Measurements from ENCODE around the gene TUBAL3.

DNA sequence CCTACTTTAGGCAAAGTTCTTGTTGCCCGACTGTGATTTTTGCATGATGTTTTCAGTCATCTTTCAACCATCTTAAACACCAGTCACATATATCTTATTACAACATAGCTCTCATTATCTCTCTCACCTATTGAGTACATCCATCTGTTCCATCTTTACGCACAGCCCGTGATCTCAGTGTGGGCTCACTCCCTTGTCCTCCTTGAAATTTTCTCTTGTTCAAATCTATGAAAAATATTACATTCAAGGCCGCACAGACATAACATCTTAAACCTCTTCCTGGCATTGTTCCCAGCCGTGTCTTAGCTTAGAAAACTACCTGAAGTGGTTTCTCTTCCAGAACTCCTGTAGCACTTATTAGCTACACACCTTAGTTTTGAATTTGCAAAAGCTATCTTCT lies 40.4 kb upstream of the TUBAL3 start:
- TF ChIP-seq, protein P1, sequence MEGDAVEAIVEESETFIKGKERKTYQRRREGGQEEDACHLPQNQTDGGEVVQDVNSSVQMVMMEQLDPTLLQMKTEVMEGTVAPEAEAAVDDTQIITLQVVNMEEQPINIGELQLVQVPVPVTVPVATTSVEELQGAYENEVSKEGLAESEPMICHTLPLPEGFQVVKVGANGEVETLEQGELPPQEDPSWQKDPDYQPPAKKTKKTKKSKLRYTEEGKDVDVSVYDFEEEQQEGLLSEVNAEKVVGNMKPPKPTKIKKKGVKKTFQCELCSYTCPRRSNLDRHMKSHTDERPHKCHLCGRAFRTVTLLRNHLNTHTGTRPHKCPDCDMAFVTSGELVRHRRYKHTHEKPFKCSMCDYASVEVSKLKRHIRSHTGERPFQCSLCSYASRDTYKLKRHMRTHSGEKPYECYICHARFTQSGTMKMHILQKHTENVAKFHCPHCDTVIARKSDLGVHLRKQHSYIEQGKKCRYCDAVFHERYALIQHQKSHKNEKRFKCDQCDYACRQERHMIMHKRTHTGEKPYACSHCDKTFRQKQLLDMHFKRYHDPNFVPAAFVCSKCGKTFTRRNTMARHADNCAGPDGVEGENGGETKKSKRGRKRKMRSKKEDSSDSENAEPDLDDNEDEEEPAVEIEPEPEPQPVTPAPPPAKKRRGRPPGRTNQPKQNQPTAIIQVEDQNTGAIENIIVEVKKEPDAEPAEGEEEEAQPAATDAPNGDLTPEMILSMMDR (IDR thresholded peaks at IDR 0.05) = no peak
- TF ChIP-seq, protein P2, sequence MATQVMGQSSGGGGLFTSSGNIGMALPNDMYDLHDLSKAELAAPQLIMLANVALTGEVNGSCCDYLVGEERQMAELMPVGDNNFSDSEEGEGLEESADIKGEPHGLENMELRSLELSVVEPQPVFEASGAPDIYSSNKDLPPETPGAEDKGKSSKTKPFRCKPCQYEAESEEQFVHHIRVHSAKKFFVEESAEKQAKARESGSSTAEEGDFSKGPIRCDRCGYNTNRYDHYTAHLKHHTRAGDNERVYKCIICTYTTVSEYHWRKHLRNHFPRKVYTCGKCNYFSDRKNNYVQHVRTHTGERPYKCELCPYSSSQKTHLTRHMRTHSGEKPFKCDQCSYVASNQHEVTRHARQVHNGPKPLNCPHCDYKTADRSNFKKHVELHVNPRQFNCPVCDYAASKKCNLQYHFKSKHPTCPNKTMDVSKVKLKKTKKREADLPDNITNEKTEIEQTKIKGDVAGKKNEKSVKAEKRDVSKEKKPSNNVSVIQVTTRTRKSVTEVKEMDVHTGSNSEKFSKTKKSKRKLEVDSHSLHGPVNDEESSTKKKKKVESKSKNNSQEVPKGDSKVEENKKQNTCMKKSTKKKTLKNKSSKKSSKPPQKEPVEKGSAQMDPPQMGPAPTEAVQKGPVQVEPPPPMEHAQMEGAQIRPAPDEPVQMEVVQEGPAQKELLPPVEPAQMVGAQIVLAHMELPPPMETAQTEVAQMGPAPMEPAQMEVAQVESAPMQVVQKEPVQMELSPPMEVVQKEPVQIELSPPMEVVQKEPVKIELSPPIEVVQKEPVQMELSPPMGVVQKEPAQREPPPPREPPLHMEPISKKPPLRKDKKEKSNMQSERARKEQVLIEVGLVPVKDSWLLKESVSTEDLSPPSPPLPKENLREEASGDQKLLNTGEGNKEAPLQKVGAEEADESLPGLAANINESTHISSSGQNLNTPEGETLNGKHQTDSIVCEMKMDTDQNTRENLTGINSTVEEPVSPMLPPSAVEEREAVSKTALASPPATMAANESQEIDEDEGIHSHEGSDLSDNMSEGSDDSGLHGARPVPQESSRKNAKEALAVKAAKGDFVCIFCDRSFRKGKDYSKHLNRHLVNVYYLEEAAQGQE (IDR thresholded peaks at IDR 0.05) = no peak
- TF ChIP-seq RAD21 (conservative IDR thresholded peaks at IDR 0.05 in 1 of 2, IDR thresholded peaks at IDR 0.05 in 1 of 2) = no peak
- TF ChIP-seq MAZ (IDR thresholded peaks at IDR 0.05; ENCODE audit: borderline replicate concordance, low read depth, low read length) = no peak
- TF ChIP-seq KDM1A (IDR thresholded peaks at IDR 0.05; ENCODE audit: low read depth) = no peak
